ENCODE data around the gene GLMN. TPM values are rescaled to one million over a fixed set of nuclear protein-coding genes. Genes with fewer than 3 reads are reported as not detected.

Gene GLMN
- total RNA-seq, 1 donor from 2014 or later: 4.8 TPM

- DNase-seq (no peak), ATAC-seq (ENCODE audit: poor library complexity) (no peak)
- intact Hi-C loops (cut with DNase I): no loop called here
Measured at GRCh38 chr1:92217721-92218120, 81.1 kb downstream of the GLMN start, which contains the start of gene C1orf146. Gene C1orf146 (plus strand): TSS chr1:92217915. CDS start chr1:92231421, 13,506 bp downstream.

- intact Hi-C loops (cut with DNase I): no loop called here
- ATAC-seq (ENCODE audit: poor library complexity): no peak
- no peak for DNase-seq
Measured at GRCh38 chr1:92211166-92211565, 87.6 kb downstream of the GLMN start.

GRCh38 chr1:92210701-92211100 is 88.1 kb downstream of the GLMN start:
- DNase-seq (no peak), ATAC-seq (ENCODE audit: poor library complexity) (no peak)
- intact Hi-C loops (cut with DNase I): no loop called here

- DNase-seq: no peak
- intact Hi-C loops (cut with DNase I): no loop called here
- ATAC-seq (ENCODE audit: poor library complexity): no peak
Measured at GRCh38 chr1:92203105-92203504, 95.7 kb downstream of the GLMN start.

GRCh38 chr1:92201973-92202372 is 96.8 kb downstream of the GLMN start:
- intact Hi-C loops (cut with DNase I): no loop called here
- no peak for DNase-seq
- no peak for ATAC-seq (ENCODE audit: poor library complexity)

Other genes with a start within 250 kb of the GLMN start
- not detected for gene SETSIP, start 223.6 kb downstream of the GLMN start, total RNA-seq
- 5.9 TPM for gene BTBD8, start 218.6 kb downstream of the GLMN start, total RNA-seq
- not detected for gene C1orf146, start 81.1 kb downstream of the GLMN start, total RNA-seq
- 20.4 TPM for gene RPAP2, start 72 bp upstream of the GLMN start, total RNA-seq
- gene GFI1, start 187.9 kb upstream of the GLMN start, total RNA-seq: 0.19 TPM